Left ventricle myocardium superior (tissue), 1 donor: Measurements from ENCODE around the gene C6orf15. TPM values are rescaled to one million over a fixed set of nuclear protein-coding genes. Genes with fewer than 3 reads are reported as not detected.
"Not testable (repeated sequence)": the region's sequence is repeated elsewhere in the genome, so short reads cannot be mapped to it uniquely, and the experiment has no call there.

Experiments used
- ATAC-seq: fragments of 200-7000 bp; cut with Tn5 transposase; one replicate; pipeline ENCODE4 v1.9.1; 2020; ENCODE audit warnings: mild to moderate bottlenecking, moderate library complexity
- DNase-seq: peaks from one replicate; pipeline ENCODE4 v3.0.0-alpha.2; 2020
- intact Hi-C: fragments of 100-400 bp; cut with micrococcal nuclease; formaldehyde crosslinking; loops from one replicate; pipeline ENCODE4 v1.11.0; 2022
- total RNA-seq: library from RNA; stranded (reverse); fragmentation: NEBNext Ultra II Directional; extraction: Animal tissue kit (Norgen Biotek cat#: 25700); gene quantifications from one replicate; pipeline ENCODE4 v1.2.1, GENCODE V29; 2021
- donor health status: DM: no; HTN: yes; CAD: no; lungs with severe emphysema.

Gene C6orf15
- total RNA-seq, 1 donor from 2014 or later, result not detected

- intact Hi-C loops, result loop anchor here (5.0 kb wide), 1 partner anchor 245 kb away; no protein-coding TSS in a partner anchor
- DNase-seq (no peak), ATAC-seq (no peak)
These were observed 30.5 kb downstream of the C6orf15 start for GRCh38 chr6:31081872-31082271.

GRCh38 chr6:31079656-31080261 is 32.6 kb downstream of the C6orf15 start:
- intact Hi-C loops, result loop anchor here (5.0 kb wide), 1 partner anchor 242 kb away; no protein-coding TSS in a partner anchor
- ATAC-seq (peak; percentile 70), DNase-seq (peak; percentile 51)

- intact Hi-C loops, result no loop called here
- no peak for ATAC-seq
- no peak for DNase-seq
These were observed 35.8 kb downstream of the C6orf15 start for GRCh38 chr6:31076611-31077010.

- no peak for ATAC-seq
- DNase-seq, result no peak
- intact Hi-C loops, result no loop called here
These were observed 36.8 kb downstream of the C6orf15 start for GRCh38 chr6:31075528-31075927.

GRCh38 chr6:31074401-31074800 is 38.0 kb downstream of the C6orf15 start:
- DNase-seq, result no peak
- intact Hi-C loops, result no loop called here
- ATAC-seq, result no peak

GRCh38 chr6:31070711-31071197 is 41.6 kb downstream of the C6orf15 start:
- ATAC-seq (peak; percentile 92), DNase-seq (peak; percentile 40)
- intact Hi-C loops, result no loop called here

- intact Hi-C loops, result no loop called here
- peak; percentile 82 for DNase-seq
These were observed 43.6 kb downstream of the C6orf15 start for GRCh38 chr6:31068669-31069340.

GRCh38 chr6:31067891-31068668 is 44.3 kb downstream of the C6orf15 start:
- DNase-seq, ATAC-seq, intact Hi-C loops: not testable (repeated sequence)

More at GRCh38 chr6:31068669-31069340, 43.6 kb downstream of the C6orf15 start:
- ATAC-seq, result peak; percentile 90

GRCh38 chr6:31067028-31067427 is 45.3 kb downstream of the C6orf15 start:
- DNase-seq, ATAC-seq, intact Hi-C loops: not testable (repeated sequence)

- ATAC-seq (no peak), DNase-seq (no peak)
- intact Hi-C loops, result no loop called here
These were observed 46.8 kb downstream of the C6orf15 start for GRCh38 chr6:31065556-31065955.

GRCh38 chr6:31063906-31064435 is 48.4 kb downstream of the C6orf15 start:
- ATAC-seq (no peak), DNase-seq (no peak)
- intact Hi-C loops, result no loop called here

Other genes starting within 250 kb of the C6orf15 start
- 25.7 TPM for gene DDR1, start 228.1 kb downstream of the C6orf15 start, total RNA-seq
- gene GTF2H4, start 204.4 kb downstream of the C6orf15 start, total RNA-seq, result 21.4 TPM
- gene VARS2, start 198.3 kb downstream of the C6orf15 start, total RNA-seq, result 18.2 TPM
- not detected for gene SFTA2, start 180.4 kb downstream of the C6orf15 start, total RNA-seq
- gene MUCL3, start 171.6 kb downstream of the C6orf15 start, total RNA-seq, result not detected
- not detected for gene MUC21, start 128.9 kb downstream of the C6orf15 start, total RNA-seq
- 0.22 TPM for gene MUC22, start 102.1 kb downstream of the C6orf15 start, total RNA-seq
- 1.5 TPM for gene PSORS1C1, start 2.2 kb upstream of the C6orf15 start, total RNA-seq
- not detected for gene CDSN, start 7.9 kb upstream of the C6orf15 start, total RNA-seq
- not detected for gene PSORS1C2, start 26.5 kb upstream of the C6orf15 start, total RNA-seq
- gene CCHCR1, start 45.2 kb upstream of the C6orf15 start, total RNA-seq, result 11.2 TPM
- gene TCF19, start 46.0 kb upstream of the C6orf15 start, total RNA-seq, result 5.6 TPM
- gene POU5F1, start 58.1 kb upstream of the C6orf15 start, total RNA-seq, result 0.67 TPM
- 167 TPM for gene HLA-C, start 159.5 kb upstream of the C6orf15 start, total RNA-seq
- 431 TPM for gene HLA-B, start 244.6 kb upstream of the C6orf15 start, total RNA-seq